HepG2 (cell line): ENCODE data around the gene LCAT. TPM values are rescaled to one million over a fixed set of nuclear protein-coding genes. Genes with fewer than 3 reads are reported as not detected.
A peak's percentile ranks its signal among the peaks of the same experiment; 100 is the strongest.

Experiments
- ARNTL ChIP-seq: sonication (generic); formaldehyde crosslinking; IDR thresholded peaks from 2 replicates; pipeline ENCODE4 v1.4.0; 2020; ENCODE audit warnings: mild to moderate bottlenecking, missing genetic modification reagents
- CENPT ChIP-seq: sonication (generic); formaldehyde crosslinking; IDR thresholded peaks from 2 replicates; pipeline ENCODE4 v1.8.0; 2022; ENCODE audit warnings: low read depth, mild to moderate bottlenecking, moderate library complexity, missing genetic modification reagents
- ETV5 ChIP-seq: IDR thresholded peaks from 2 replicates; pipeline ENCODE4 v1.6.1; 2018; ENCODE audit warnings: missing biosample characterization, missing genetic modification reagents, inconsistent platforms, borderline replicate concordance
- HNF4A ChIP-seq: sonication (generic); formaldehyde crosslinking; IDR thresholded peaks from 2 replicates; pipeline ENCODE4 v1.4.0; 2020; ENCODE audit warnings: missing genetic modification reagents
- KAT8 ChIP-seq: IDR thresholded peaks from 2 replicates; pipeline ENCODE4 v1.6.1; 2016; ENCODE audit warnings: missing genetic modification reagents, missing compliant biosample characterization
- PPARG ChIP-seq: conservative IDR thresholded peaks from 2 replicates; pipeline ENCODE4 v1.6.1; 2016; ENCODE audit warnings: missing biosample characterization, missing genetic modification reagents
- SUZ12 ChIP-seq: fragments of 150-350 bp; IDR thresholded peaks from 2 replicates; pipeline ENCODE4 v1.6.1; 2014; ENCODE audit warnings: low read depth, low read length
- TAF15 ChIP-seq: fragments of 200-400 bp; formaldehyde crosslinking; IDR thresholded peaks from one replicate; pipeline ENCODE4 v1.6.1; 2018; ENCODE audit warnings: mild to moderate bottlenecking, low read depth, low read length; ENCODE audit not compliant: poor library complexity, severe bottlenecking
- TRIM22 ChIP-seq: fragments of 450-650 bp; IDR thresholded peaks from 2 replicates; pipeline ENCODE4 v1.6.1; 2017
- ZNF205 ChIP-seq: IDR thresholded peaks from 2 replicates; pipeline ENCODE4 v1.6.1; 2018; ENCODE audit warnings: missing biosample characterization, missing genetic modification reagents
- polyA plus RNA-seq, 8 experiments: library from polyadenylated mRNA; depleted of rRNA in 3 of 8; stranded (reverse) in 7 of 8; unstranded in 1 of 8; fragments of >200 nt; fragmentation: Illumina TruSeq in 4 of 8; extraction: Trizol in 4 of 8; gene quantifications; 2 replicates each; pipeline versions ENCODE4 v1.2.1 to v1.2.3, GENCODE V29; 2011 to 2016; ENCODE audit warnings: low read depth in 4 of 8, missing spikeins in 1 of 8, mixed read lengths in 1 of 8; ENCODE audit not compliant: insufficient read depth in 1 of 8
- total RNA-seq, 5 experiments: library from RNA; depleted of rRNA; stranded (reverse); fragments of >200 nt; fragmentation: Illumina TruSeq; extraction: Trizol; gene quantifications; 2 replicates each; pipeline ENCODE4 v1.2.3, GENCODE V29; 2016; ENCODE audit warnings: low read depth in 1 of 5
- TF ChIP-seq, protein P1 (sequence below): sonication (generic); formaldehyde crosslinking; IDR thresholded peaks from 2 replicates; pipeline ENCODE4 v1.4.0; 2020; ENCODE audit warnings: missing genetic modification reagents
- TF ChIP-seq, protein P2 (sequence below): sonication (generic); formaldehyde crosslinking; IDR thresholded peaks from 2 replicates; pipeline ENCODE4 v1.4.0; 2020; ENCODE audit warnings: mild to moderate bottlenecking, missing genetic modification reagents
- TF ChIP-seq, protein P3 (sequence below): sonication (generic); formaldehyde crosslinking; IDR thresholded peaks from 2 replicates; pipeline ENCODE4 v1.5.0; 2020; ENCODE audit warnings: missing genetic modification reagents
- TF ChIP-seq, protein P4 (sequence below): sonication (generic); formaldehyde crosslinking; IDR thresholded peaks from 2 replicates; pipeline ENCODE4 v1.4.0; 2020; ENCODE audit warnings: missing genetic modification reagents, mild to moderate bottlenecking, borderline replicate concordance
- TF ChIP-seq, protein P5 (sequence below): sonication (generic); formaldehyde crosslinking; IDR thresholded peaks from 2 replicates; pipeline ENCODE4 v1.5.0; 2020; ENCODE audit warnings: missing genetic modification reagents
- TF ChIP-seq, protein P6 (sequence below): sonication (generic); formaldehyde crosslinking; IDR thresholded peaks from 2 replicates; pipeline ENCODE4 v1.4.0; 2020; ENCODE audit warnings: missing genetic modification reagents

The LCAT gene
- total and polyA plus RNA-seq, 2 of the 13 experiments (the other 11 are each of a cell fraction or from before 2014, with no cell fraction given): 36.1 to 38.9 TPM

GRCh38 chr16:67993207-67994039 is 49.5 kb upstream of the LCAT start (continued):
- TF ChIP-seq SUZ12 (no peak), ZNF205 (CRISPR knock-in tag) (peak; percentile 68; the same call in 1 of the 2 replicates), ARNTL (CRISPR knock-in tag) (peak; percentile 70; the same call in 1 of the 2 replicates), HNF4A (CRISPR knock-in tag) (peak; percentile 25; the same call in 1 of the 2 replicates), PPARG (CRISPR knock-in tag) (peak; percentile 38; the same call in 1 of the 2 replicates), TRIM22 (no peak), KAT8 (peak; percentile 88), CENPT (no peak), ETV5 (CRISPR knock-in tag) (peak; percentile 47; the same call in 1 of the 2 replicates), TAF15 (no peak)
- TF ChIP-seq, protein P1, sequence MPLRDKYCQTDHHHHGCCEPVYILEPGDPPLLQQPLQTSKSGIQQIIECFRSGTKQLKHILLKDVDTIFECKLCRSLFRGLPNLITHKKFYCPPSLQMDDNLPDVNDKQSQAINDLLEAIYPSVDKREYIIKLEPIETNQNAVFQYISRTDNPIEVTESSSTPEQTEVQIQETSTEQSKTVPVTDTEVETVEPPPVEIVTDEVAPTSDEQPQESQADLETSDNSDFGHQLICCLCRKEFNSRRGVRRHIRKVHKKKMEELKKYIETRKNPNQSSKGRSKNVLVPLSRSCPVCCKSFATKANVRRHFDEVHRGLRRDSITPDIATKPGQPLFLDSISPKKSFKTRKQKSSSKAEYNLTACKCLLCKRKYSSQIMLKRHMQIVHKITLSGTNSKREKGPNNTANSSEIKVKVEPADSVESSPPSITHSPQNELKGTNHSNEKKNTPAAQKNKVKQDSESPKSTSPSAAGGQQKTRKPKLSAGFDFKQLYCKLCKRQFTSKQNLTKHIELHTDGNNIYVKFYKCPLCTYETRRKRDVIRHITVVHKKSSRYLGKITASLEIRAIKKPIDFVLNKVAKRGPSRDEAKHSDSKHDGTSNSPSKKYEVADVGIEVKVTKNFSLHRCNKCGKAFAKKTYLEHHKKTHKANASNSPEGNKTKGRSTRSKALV (CRISPR knock-in tag): peak; percentile 84
- TF ChIP-seq, protein P2, sequence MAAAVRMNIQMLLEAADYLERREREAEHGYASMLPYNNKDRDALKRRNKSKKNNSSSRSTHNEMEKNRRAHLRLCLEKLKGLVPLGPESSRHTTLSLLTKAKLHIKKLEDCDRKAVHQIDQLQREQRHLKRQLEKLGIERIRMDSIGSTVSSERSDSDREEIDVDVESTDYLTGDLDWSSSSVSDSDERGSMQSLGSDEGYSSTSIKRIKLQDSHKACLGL: peak; percentile 46
- TF ChIP-seq, protein P3, sequence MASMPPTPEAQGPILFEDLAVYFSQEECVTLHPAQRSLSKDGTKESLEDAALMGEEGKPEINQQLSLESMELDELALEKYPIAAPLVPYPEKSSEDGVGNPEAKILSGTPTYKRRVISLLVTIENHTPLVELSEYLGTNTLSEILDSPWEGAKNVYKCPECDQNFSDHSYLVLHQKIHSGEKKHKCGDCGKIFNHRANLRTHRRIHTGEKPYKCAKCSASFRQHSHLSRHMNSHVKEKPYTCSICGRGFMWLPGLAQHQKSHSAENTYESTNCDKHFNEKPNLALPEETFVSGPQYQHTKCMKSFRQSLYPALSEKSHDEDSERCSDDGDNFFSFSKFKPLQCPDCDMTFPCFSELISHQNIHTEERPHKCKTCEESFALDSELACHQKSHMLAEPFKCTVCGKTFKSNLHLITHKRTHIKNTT (CRISPR knock-in tag): no peak
- TF ChIP-seq, protein P4, sequence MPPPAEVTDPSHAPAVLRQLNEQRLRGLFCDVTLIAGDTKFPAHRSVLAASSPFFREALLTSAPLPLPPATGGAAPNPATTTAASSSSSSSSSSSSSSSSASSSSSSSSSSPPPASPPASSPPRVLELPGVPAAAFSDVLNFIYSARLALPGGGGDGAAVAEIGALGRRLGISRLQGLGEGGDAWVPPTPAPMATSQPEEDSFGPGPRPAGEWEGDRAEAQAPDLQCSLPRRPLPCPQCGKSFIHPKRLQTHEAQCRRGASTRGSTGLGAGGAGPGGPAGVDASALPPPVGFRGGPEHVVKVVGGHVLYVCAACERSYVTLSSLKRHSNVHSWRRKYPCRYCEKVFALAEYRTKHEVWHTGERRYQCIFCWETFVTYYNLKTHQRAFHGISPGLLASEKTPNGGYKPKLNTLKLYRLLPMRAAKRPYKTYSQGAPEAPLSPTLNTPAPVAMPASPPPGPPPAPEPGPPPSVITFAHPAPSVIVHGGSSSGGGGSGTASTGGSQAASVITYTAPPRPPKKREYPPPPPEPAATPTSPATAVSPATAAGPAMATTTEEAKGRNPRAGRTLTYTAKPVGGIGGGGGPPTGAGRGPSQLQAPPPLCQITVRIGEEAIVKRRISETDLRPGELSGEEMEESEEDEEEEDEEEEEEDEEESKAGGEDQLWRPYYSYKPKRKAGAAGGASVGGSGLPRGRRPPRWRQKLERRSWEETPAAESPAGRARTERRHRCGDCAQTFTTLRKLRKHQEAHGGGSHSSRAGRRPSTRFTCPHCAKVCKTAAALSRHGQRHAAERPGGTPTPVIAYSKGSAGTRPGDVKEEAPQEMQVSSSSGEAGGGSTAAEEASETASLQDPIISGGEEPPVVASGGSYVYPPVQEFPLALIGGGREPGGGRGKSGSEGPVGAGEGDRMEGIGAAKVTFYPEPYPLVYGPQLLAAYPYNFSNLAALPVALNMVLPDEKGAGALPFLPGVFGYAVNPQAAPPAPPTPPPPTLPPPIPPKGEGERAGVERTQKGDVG: no peak
- TF ChIP-seq, protein P5, sequence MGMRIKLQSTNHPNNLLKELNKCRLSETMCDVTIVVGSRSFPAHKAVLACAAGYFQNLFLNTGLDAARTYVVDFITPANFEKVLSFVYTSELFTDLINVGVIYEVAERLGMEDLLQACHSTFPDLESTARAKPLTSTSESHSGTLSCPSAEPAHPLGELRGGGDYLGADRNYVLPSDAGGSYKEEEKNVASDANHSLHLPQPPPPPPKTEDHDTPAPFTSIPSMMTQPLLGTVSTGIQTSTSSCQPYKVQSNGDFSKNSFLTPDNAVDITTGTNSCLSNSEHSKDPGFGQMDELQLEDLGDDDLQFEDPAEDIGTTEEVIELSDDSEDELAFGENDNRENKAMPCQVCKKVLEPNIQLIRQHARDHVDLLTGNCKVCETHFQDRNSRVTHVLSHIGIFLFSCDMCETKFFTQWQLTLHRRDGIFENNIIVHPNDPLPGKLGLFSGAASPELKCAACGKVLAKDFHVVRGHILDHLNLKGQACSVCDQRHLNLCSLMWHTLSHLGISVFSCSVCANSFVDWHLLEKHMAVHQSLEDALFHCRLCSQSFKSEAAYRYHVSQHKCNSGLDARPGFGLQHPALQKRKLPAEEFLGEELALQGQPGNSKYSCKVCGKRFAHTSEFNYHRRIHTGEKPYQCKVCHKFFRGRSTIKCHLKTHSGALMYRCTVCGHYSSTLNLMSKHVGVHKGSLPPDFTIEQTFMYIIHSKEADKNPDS: peak; percentile 42; the same call in 1 of the 2 replicates
- TF ChIP-seq, protein P6, sequence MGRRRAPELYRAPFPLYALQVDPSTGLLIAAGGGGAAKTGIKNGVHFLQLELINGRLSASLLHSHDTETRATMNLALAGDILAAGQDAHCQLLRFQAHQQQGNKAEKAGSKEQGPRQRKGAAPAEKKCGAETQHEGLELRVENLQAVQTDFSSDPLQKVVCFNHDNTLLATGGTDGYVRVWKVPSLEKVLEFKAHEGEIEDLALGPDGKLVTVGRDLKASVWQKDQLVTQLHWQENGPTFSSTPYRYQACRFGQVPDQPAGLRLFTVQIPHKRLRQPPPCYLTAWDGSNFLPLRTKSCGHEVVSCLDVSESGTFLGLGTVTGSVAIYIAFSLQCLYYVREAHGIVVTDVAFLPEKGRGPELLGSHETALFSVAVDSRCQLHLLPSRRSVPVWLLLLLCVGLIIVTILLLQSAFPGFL (CRISPR knock-in tag): no peak
